H54 (cell line): ENCODE measurements around the gene FUOM.

Source experiments
- DNase-seq: peaks from one replicate; pipeline ENCODE4 v3.0.0; 2011; ENCODE audit warnings: low spot score, mixed read lengths; ENCODE audit not compliant: insufficient read length
- FAIRE-seq: peaks from 3 replicates; lab custom pipeline; 2011; peaks lifted over from hg19 to GRCh38; lab: Jason Lieb, UNC
- POLR2A ChIP-seq: IDR thresholded peaks from 2 replicates; pipeline ENCODE4 v1.6.1; 2011; ENCODE audit warnings: low read depth, mild to moderate bottlenecking, low read length

The FUOM gene

GRCh38 chr10:133306097-133306476, 51.7 kb downstream of the FUOM start:
- no peak for TF ChIP-seq POLR2A
- no peak for DNase-seq
- no peak for FAIRE-seq
